HUES64 (cell line): Measurements from ENCODE around the gene TBXA2R.
A peak's percentile ranks its signal among the peaks of the same experiment; 100 is the strongest.
"Not testable (repeated sequence)": the region's sequence is repeated elsewhere in the genome, so short reads cannot be mapped to it uniquely, and the experiment has no call there.

Experiments
- H3K27ac ChIP-seq: 2 replicates; pipeline ENCODE4 v1.7.0; 2013; ENCODE audit warnings: low read depth, low read length, inconsistent platforms
- H3K27me3 ChIP-seq: 2 replicates; pipeline ENCODE4 v1.6.1; 2013; ENCODE audit warnings: mild to moderate bottlenecking, low read length; ENCODE audit not compliant: insufficient read depth
- H3K36me3 ChIP-seq: 2 replicates; pipeline ENCODE4 v1.6.1; 2013; ENCODE audit warnings: mild to moderate bottlenecking, low read length; ENCODE audit not compliant: insufficient read depth
- H3K4me1 ChIP-seq: 2 replicates; pipeline ENCODE4 v1.6.1; 2013; ENCODE audit warnings: mild to moderate bottlenecking, low read length, moderate library complexity; ENCODE audit not compliant: insufficient read depth
- H3K4me3 ChIP-seq: 2 replicates; pipeline ENCODE4 v1.5.1; 2013; ENCODE audit warnings: mild to moderate bottlenecking, low read length, moderate library complexity
- H3K9ac ChIP-seq: 2 replicates; pipeline ENCODE4 v1.6.1; 2013; ENCODE audit warnings: mild to moderate bottlenecking, low read depth, low read length
- H3K9me3 ChIP-seq: 2 replicates; pipeline ENCODE4 v1.6.1; 2013; ENCODE audit warnings: low read depth, low read length; ENCODE audit not compliant: insufficient read depth
- WGBS: fragments of 150-250, 120-280 bp; methylation state at CpG from one replicate; pipeline ENCODE4 v1.1.7; 2013; ENCODE audit warnings: missing lambda C conversion rate; 5-methylcytosine and 5-hydroxymethylcytosine counted together

TBXA2R gene

GRCh38 chr19:3584036-3584802 is 22.5 kb downstream of the TBXA2R start:
- WGBS = 89% methylated on average over 14 of the region's 15 CpGs
- not testable (repeated sequence) for H3K4me1 ChIP-seq

GRCh38 chr19:3581792-3582191 is 24.9 kb downstream of the TBXA2R start:
- not testable (repeated sequence) for H3K36me3 ChIP-seq, H3K27ac ChIP-seq, H3K4me1 ChIP-seq, H3K9me3 ChIP-seq, H3K4me3 ChIP-seq, H3K9ac ChIP-seq
- H3K27me3 ChIP-seq = peaks cover 36% of the 10 kb centered on the region
- 74% methylated on average over 3 of the region's 4 CpGs for WGBS

More at GRCh38 chr19:3584036-3584802, 22.5 kb downstream of the TBXA2R start:
- not testable (repeated sequence) for H3K36me3 ChIP-seq, H3K27ac ChIP-seq, H3K9ac ChIP-seq, H3K9me3 ChIP-seq, H3K4me3 ChIP-seq
- H3K27me3 ChIP-seq = peaks cover 39% of the 10 kb centered on the region

GRCh38 chr19:3580156-3580934 is 26.3 kb downstream of the TBXA2R start:
- Histone ChIP-seq H3K9ac (no peak overlapping the region), H3K36me3 (peaks cover 2% of the 10 kb centered on the region), H3K27me3 (peaks cover 23% of the 10 kb centered on the region), H3K9me3 (no peaks in the 10 kb centered on the region), H3K4me1 (peaks cover 6% of the 10 kb centered on the region; the same call in 1 of the 2 replicates), H3K4me3 (no peak overlapping the region), H3K27ac (no peak overlapping the region)
- WGBS = 73% methylated on average over 11 of the region's 11 CpGs

GRCh38 chr19:3578390-3578789 is 28.3 kb downstream of the TBXA2R start:
- Histone ChIP-seq H3K4me3 (peak overlapping the region; percentile 40; the same call in 1 of the 2 replicates), H3K27me3 (peaks cover 11% of the 10 kb centered on the region), H3K4me1 (peaks cover 6% of the 10 kb centered on the region; the same call in 1 of the 2 replicates), H3K9ac (no peak overlapping the region; the same call in 1 of the 2 replicates), H3K36me3 (peaks cover 7% of the 10 kb centered on the region), H3K9me3 (no peaks in the 10 kb centered on the region), H3K27ac (no peak overlapping the region)
- WGBS = 67% methylated on average over 17 of the region's 17 CpGs

- Histone ChIP-seq H3K9me3 (no peaks in the 10 kb centered on the region), H3K4me3 (peak overlapping the region; percentile 40), H3K4me1 (peaks cover 6% of the 10 kb centered on the region; the same call in 1 of the 2 replicates), H3K27me3 (peaks cover 9% of the 10 kb centered on the region), H3K27ac (no peak overlapping the region), H3K36me3 (peaks cover 7% of the 10 kb centered on the region), H3K9ac (no peak overlapping the region; the same call in 1 of the 2 replicates)
- 18% methylated on average over 60 of the region's 60 CpGs for WGBS
These were observed 28.8 kb downstream of the TBXA2R start for GRCh38 chr19:3577723-3578344.

- Histone ChIP-seq H3K9ac (peak overlapping the region; percentile 32), H3K9me3 (no peaks in the 10 kb centered on the region), H3K27me3 (peaks cover 4% of the 10 kb centered on the region; the same call in 1 of the 2 replicates), H3K4me1 (peaks cover 6% of the 10 kb centered on the region; the same call in 1 of the 2 replicates), H3K4me3 (peak overlapping the region; percentile 67), H3K27ac (peak overlapping the region; percentile 62; the same call in 1 of the 2 replicates), H3K36me3 (peaks cover 7% of the 10 kb centered on the region)
- WGBS = 1% methylated on average over 61 of the region's 78 CpGs
These were observed 29.8 kb downstream of the TBXA2R start for GRCh38 chr19:3576696-3577443.

GRCh38 chr19:3575949-3576673 is 30.6 kb downstream of the TBXA2R start:
- Histone ChIP-seq H3K4me1 (peaks cover 6% of the 10 kb centered on the region; the same call in 1 of the 2 replicates), H3K27ac (peak overlapping the region; percentile 23; the same call in 1 of the 2 replicates), H3K27me3 (peaks cover 4% of the 10 kb centered on the region; the same call in 1 of the 2 replicates), H3K9me3 (no peaks in the 10 kb centered on the region), H3K36me3 (peaks cover 7% of the 10 kb centered on the region), H3K9ac (peak overlapping the region; percentile 32; the same call in 1 of the 2 replicates), H3K4me3 (peak overlapping the region; percentile 67)
- WGBS = 66% methylated on average over 29 of the region's 29 CpGs

GRCh38 chr19:3575260-3575741 is 31.4 kb downstream of the TBXA2R start:
- Histone ChIP-seq H3K4me1 (peaks cover 6% of the 10 kb centered on the region; the same call in 1 of the 2 replicates), H3K36me3 (peaks cover 7% of the 10 kb centered on the region), H3K27me3 (peaks cover 2% of the 10 kb centered on the region; the same call in 1 of the 2 replicates), H3K9me3 (no peaks in the 10 kb centered on the region), H3K9ac (no peak overlapping the region), H3K4me3 (no peak overlapping the region), H3K27ac (no peak overlapping the region)
- 90% methylated on average over 19 of the region's 19 CpGs for WGBS

- H3K27me3 ChIP-seq = no peaks in the 10 kb centered on the region; the same call in 1 of the 2 replicates
- no peak overlapping the region; the same call in 1 of the 2 replicates for H3K27ac ChIP-seq
- 46% methylated on average over 55 of the region's 55 CpGs for WGBS
- H3K36me3 ChIP-seq = peaks cover 7% of the 10 kb centered on the region
- no peak overlapping the region for H3K9ac ChIP-seq
- H3K4me1 ChIP-seq = peaks cover 6% of the 10 kb centered on the region; the same call in 1 of the 2 replicates
- peak overlapping the region; percentile 90 for H3K4me3 ChIP-seq
- no peaks in the 10 kb centered on the region for H3K9me3 ChIP-seq
These were observed 32.6 kb downstream of the TBXA2R start for GRCh38 chr19:3573858-3574637.
